ENCODE data around the gene NKIRAS1.
"Not testable (repeated sequence)": the region's sequence is repeated elsewhere in the genome, so short reads cannot be mapped to it uniquely, and the experiment has no call there.

- TF ChIP-seq CTCF (IDR thresholded peaks at IDR 0.05 in 2 of 3, conservative IDR thresholded peaks at IDR 0.05 in 1 of 3; ENCODE audit: borderline replicate concordance in 1 of 3, insufficient read depth in 1 of 3, low read depth in 2 of 3, low read length in 2 of 3); POLR2AphosphoS5 (IDR thresholded peaks at IDR 0.05; ENCODE audit: low read depth, low read length); RAD21 (IDR thresholded peaks at IDR 0.05; ENCODE audit: low read depth); POLR2A (IDR thresholded peaks at IDR 0.05; ENCODE audit: borderline replicate concordance, extremely low read depth, insufficient read depth, insufficient read length); ZNF274 (IDR thresholded peaks at IDR 0.05; ENCODE audit: low read depth, low read length); CEBPB (IDR thresholded peaks at IDR 0.05; ENCODE audit: low read depth); SRF (IDR thresholded peaks at IDR 0.05; ENCODE audit: low read depth); TCF7L2 (IDR thresholded peaks at IDR 0.05; ENCODE audit: borderline replicate concordance, extremely low read depth, insufficient read depth, insufficient read length); ATF3 (IDR thresholded peaks at IDR 0.05); FOSL1 (IDR thresholded peaks at IDR 0.05; ENCODE audit: low read depth); REST (IDR thresholded peaks at IDR 0.05; ENCODE audit: low read depth); EZH2 (IDR thresholded peaks at IDR 0.05); SP1 (IDR thresholded peaks at IDR 0.05; ENCODE audit: low read depth); SIN3A (IDR thresholded peaks at IDR 0.05; ENCODE audit: low read depth): not testable (repeated sequence)
Measured at GRCh38 chr3:23918331-23918730, 1.5 kb upstream of the NKIRAS1 start.

Data from HCT116 (cell line).